NCI-H1105 (cell line): Measurements from ENCODE around the gene SRRT.
"Not testable (repeated sequence)": the region's sequence is repeated elsewhere in the genome, so short reads cannot be mapped to it uniquely, and the experiment has no call there.

Experiments used
- DNase-seq: peaks from one replicate; lab custom pipeline; 2025; lab: John Stamatoyannopoulos, UW

SRRT gene

DNA sequence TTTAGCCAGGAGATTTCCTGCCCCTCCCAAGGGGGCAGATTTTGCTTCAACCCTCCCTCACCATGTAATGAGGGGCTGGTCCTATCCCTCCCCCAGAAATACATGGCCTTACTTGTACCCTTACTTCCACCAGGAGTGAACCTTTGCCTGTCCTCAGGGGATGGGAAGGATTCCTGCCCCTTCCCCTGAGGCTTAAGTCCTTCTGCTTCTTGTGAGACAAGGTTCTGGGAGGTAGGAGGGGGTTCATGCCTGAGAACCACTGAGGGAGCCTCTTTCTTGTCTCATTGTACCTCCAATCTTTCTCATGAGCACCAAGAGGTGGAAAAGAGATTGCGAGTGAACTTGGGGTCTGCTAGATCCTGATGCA, 54.9 kb downstream of the SRRT start:
- DNase-seq, result no peak

DNA sequence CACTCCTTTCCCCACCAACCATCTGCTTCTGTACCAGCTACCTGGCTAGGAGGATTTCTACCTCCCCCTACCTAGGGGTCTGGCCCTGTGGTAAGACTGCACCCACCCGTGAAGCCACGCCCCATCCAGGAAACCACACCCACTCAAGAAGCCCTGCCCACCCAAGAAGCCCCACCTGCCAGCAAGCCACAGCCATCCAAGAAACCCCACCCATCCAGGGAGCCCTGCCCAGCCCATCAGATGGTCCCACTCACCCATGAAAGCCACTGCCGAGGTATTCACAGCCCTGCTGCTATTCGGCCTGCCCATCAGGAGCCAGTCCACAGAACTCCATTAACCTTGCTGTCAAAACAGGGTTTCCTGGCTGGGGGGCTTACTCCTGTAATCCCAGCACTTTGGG, 58.8 kb downstream of the SRRT start:
- DNase-seq, result no peak

DNA sequence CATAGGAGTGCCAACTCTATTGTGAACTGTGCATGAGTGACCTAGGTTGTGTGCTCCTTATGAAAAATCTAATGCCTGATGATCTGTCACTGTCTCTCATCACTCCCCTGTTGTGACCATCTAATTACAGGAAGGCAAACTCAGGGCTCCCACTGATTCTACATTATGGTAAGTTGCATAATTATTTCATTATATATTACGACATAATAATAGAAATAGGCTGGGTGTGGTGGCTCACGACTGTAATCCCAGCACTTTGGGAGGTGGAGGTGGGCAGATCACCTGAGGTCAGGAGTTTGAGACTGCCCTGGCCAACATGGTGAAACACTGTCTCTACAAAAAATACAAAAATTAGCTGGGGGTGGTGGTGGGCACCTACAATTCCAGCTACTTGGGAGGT, 60.5 kb downstream of the SRRT start:
- not testable (repeated sequence) for DNase-seq

DNA sequence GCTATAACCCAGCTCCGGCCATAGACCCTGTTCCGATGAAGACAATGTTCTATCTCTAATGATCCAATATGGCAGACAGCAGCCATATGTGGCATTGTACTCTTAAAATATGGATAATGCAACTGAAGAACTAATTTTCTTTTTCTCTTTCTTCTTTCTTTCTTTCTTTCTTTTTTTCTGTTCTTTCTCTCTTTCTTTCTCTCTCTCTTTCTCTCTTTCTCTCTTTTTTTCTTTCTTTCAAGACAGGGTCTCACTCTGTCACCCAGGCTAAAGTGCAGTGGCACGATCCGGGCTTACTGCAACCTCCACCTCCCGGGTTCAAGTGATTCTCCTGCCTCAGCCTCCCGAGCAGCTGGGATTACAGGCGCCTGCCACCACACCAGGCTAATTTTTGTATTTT, 61.3 kb downstream of the SRRT start:
- not testable (repeated sequence) for DNase-seq
